Measurements from ENCODE around the gene COA8.

- TF ChIP-seq CTCF (IDR thresholded peaks at IDR 0.05; ENCODE audit: control extremely low read depth in 1 of 3, insufficient read depth in 1 of 3, low read depth in 1 of 3, low read length in 3 of 3) (no peak), JUN (IDR thresholded peaks at IDR 0.05; ENCODE audit: low read depth, low read length) (no peak), YY1 (IDR thresholded peaks at IDR 0.05; ENCODE audit: low read depth, low read length) (no peak), SUZ12 (IDR thresholded peaks at IDR 0.05; ENCODE audit: low read length) (no peak), EZH2 (IDR thresholded peaks at IDR 0.05; ENCODE audit: low read depth, low read length, severe bottlenecking) (no peak), CEBPB (IDR thresholded peaks at IDR 0.05; ENCODE audit: low read depth, low read length) (no peak), E2F6 (IDR thresholded peaks at IDR 0.05) (no peak), CREB1 (IDR thresholded peaks at IDR 0.05) (no peak)
Observed at GRCh38 chr14:103545219-103545914, 17.4 kb upstream of the COA8 start.

Measured in H1 (cell line).